Measurements from ENCODE around the gene PACS1.

Gene PACS1

GRCh38 chr11:66051766-66052663 lies 18.1 kb upstream of the PACS1 start, which contains the start of gene SF3B2:
Gene SF3B2 (plus strand): TSS chr11:66052364. CDS start chr11:66052385, 21 bp downstream.
- H3K9me3 ChIP-seq (ENCODE audit: low read length), result no peaks in the 10 kb centered on the region
- H3F3A ChIP-seq (ENCODE audit: insufficient read depth, low read length), result no peaks in the 10 kb centered on the region
- no peaks in the 10 kb centered on the region for H3K9me2 ChIP-seq (ENCODE audit: low read depth, low read length)
- H3K27ac ChIP-seq (ENCODE audit: low read depth, low read length, poor library complexity, severe bottlenecking), result peak within 1 kb of the TSS; percentile 27
- H4K20me1 ChIP-seq (ENCODE audit: insufficient read depth, low read length), result no peaks in the 10 kb centered on the region
- H3K36me3 ChIP-seq (ENCODE audit: insufficient read depth, low read length), result peaks cover 35% of the 10 kb centered on the region
- peaks cover 16% of the 10 kb centered on the region for H3K79me2 ChIP-seq (ENCODE audit: insufficient read depth, low read length)
- peak within 1 kb of the TSS; percentile 88 for H3K4me2 ChIP-seq (ENCODE audit: low read length)
- H3K27me3 ChIP-seq (ENCODE audit: insufficient read depth, low read length), result no peaks in the 10 kb centered on the region
- peaks cover 25% of the 10 kb centered on the region for H3K4me1 ChIP-seq (ENCODE audit: insufficient read depth, low read length, severe bottlenecking)
- no peak within 1 kb of the TSS for H2AFZ ChIP-seq (ENCODE audit: low read length)
- peak within 1 kb of the TSS; percentile 80 for H3K9ac ChIP-seq (ENCODE audit: low read length)
- H3K4me3 ChIP-seq (ENCODE audit: low read depth, low read length, poor library complexity, severe bottlenecking), result peak within 1 kb of the TSS; percentile 91
- no peak for TF ChIP-seq EZH2 (IDR thresholded peaks at IDR 0.05; ENCODE audit: borderline replicate concordance, low read length)
- TF ChIP-seq, protein P1, sequence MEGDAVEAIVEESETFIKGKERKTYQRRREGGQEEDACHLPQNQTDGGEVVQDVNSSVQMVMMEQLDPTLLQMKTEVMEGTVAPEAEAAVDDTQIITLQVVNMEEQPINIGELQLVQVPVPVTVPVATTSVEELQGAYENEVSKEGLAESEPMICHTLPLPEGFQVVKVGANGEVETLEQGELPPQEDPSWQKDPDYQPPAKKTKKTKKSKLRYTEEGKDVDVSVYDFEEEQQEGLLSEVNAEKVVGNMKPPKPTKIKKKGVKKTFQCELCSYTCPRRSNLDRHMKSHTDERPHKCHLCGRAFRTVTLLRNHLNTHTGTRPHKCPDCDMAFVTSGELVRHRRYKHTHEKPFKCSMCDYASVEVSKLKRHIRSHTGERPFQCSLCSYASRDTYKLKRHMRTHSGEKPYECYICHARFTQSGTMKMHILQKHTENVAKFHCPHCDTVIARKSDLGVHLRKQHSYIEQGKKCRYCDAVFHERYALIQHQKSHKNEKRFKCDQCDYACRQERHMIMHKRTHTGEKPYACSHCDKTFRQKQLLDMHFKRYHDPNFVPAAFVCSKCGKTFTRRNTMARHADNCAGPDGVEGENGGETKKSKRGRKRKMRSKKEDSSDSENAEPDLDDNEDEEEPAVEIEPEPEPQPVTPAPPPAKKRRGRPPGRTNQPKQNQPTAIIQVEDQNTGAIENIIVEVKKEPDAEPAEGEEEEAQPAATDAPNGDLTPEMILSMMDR (IDR thresholded peaks at IDR 0.05; ENCODE audit: low read length), result no peak

- Histone ChIP-seq H3K9ac (ENCODE audit: low read length) (peak overlapping the region; percentile 80), H4K20me1 (ENCODE audit: insufficient read depth, low read length) (no peaks in the 10 kb centered on the region), H3K9me2 (ENCODE audit: low read depth, low read length) (no peaks in the 10 kb centered on the region), H3F3A (ENCODE audit: insufficient read depth, low read length) (no peaks in the 10 kb centered on the region), H3K9me3 (ENCODE audit: low read length) (no peaks in the 10 kb centered on the region), H3K27me3 (ENCODE audit: insufficient read depth, low read length) (no peaks in the 10 kb centered on the region), H3K27ac (ENCODE audit: low read depth, low read length, poor library complexity, severe bottlenecking) (no peak overlapping the region), H3K79me2 (ENCODE audit: insufficient read depth, low read length) (peaks cover 16% of the 10 kb centered on the region), H3K4me1 (ENCODE audit: insufficient read depth, low read length, severe bottlenecking) (peaks cover 25% of the 10 kb centered on the region), H3K4me2 (ENCODE audit: low read length) (peak overlapping the region; percentile 81), H3K4me3 (ENCODE audit: low read depth, low read length, poor library complexity, severe bottlenecking) (peak overlapping the region; percentile 91), H2AFZ (ENCODE audit: low read length) (no peak overlapping the region), H3K36me3 (ENCODE audit: insufficient read depth, low read length) (peaks cover 40% of the 10 kb centered on the region)
- TF ChIP-seq, protein P1 (IDR thresholded peaks at IDR 0.05; ENCODE audit: low read length), result no peak
These were observed 17.4 kb upstream of the PACS1 start for GRCh38 chr11:66052664-66052982.

DNA sequence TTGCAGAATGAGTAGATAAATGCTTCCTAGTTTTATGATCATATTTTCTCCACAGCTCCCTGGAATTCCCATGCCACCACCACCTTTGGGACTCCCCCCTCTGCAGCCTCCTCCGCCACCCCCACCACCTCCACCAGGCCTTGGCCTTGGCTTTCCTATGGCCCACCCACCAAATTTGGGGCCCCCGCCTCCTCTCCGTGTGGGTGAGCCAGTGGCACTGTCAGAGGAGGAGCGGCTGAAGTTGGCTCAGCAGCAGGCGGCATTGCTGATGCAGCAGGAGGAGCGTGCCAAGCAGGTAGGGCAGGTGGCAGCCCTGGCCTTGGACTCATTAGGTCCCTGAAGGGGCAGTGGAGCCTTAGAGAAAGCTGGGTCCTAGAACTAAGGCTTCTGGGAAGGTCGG lies 15.1 kb upstream of the PACS1 start:
- H3K79me2 ChIP-seq (ENCODE audit: insufficient read depth, low read length), result peaks cover 16% of the 10 kb centered on the region
- no peak for TF ChIP-seq EZH2 (IDR thresholded peaks at IDR 0.05; ENCODE audit: borderline replicate concordance, low read length)
- TF ChIP-seq, protein P1 (IDR thresholded peaks at IDR 0.05; ENCODE audit: low read length), result no peak
- peaks cover 22% of the 10 kb centered on the region for H3K4me1 ChIP-seq (ENCODE audit: insufficient read depth, low read length, severe bottlenecking)
- H3K27me3 ChIP-seq (ENCODE audit: insufficient read depth, low read length), result no peaks in the 10 kb centered on the region
- no peaks in the 10 kb centered on the region for H4K20me1 ChIP-seq (ENCODE audit: insufficient read depth, low read length)
- H3K4me2 ChIP-seq (ENCODE audit: low read length), result no peak overlapping the region
- H3F3A ChIP-seq (ENCODE audit: insufficient read depth, low read length), result no peaks in the 10 kb centered on the region
- no peak overlapping the region for H2AFZ ChIP-seq (ENCODE audit: low read length)
- no peaks in the 10 kb centered on the region for H3K9me2 ChIP-seq (ENCODE audit: low read depth, low read length)
- peaks cover 63% of the 10 kb centered on the region for H3K36me3 ChIP-seq (ENCODE audit: insufficient read depth, low read length)
- H3K27ac ChIP-seq (ENCODE audit: low read depth, low read length, poor library complexity, severe bottlenecking), result no peak overlapping the region
- no peaks in the 10 kb centered on the region for H3K9me3 ChIP-seq (ENCODE audit: low read length)
- no peak overlapping the region for H3K4me3 ChIP-seq (ENCODE audit: low read depth, low read length, poor library complexity, severe bottlenecking)
- no peak overlapping the region for H3K9ac ChIP-seq (ENCODE audit: low read length)

All from OCI-LY1 (cell line).